Esophagus muscularis mucosa (tissue), 4 donors: ENCODE measurements around the gene CBLN1. TPM values are rescaled to one million over a fixed set of nuclear protein-coding genes. Genes with fewer than 3 reads are reported as not detected.

Source experiments
- DNase-seq: peaks from one replicate; pipeline ENCODE4 v3.0.0-alpha.2; 2017; ENCODE audit errors: extremely low spot score
- H3K27ac ChIP-seq, 4 donors: fragments of 200-600 bp; sonication (generic); replicated peaks in 1 of 4; 1 replicate in 3 of 4; 2 replicates in 1 of 4; pipeline ENCODE4 v1.5.1; 2016 to 2019; ENCODE audit warnings: mild to moderate bottlenecking in 1 of 4
- H3K27me3 ChIP-seq, 4 donors: fragments of 200-600 bp; sonication (generic); one replicate each; pipeline versions ENCODE4 v1.5.1 to v1.6.0; 2016 to 2019
- H3K36me3 ChIP-seq, 4 donors: fragments of 200-600 bp; sonication (generic); one replicate each; pipeline ENCODE4 v1.5.1; 2016 to 2019
- H3K4me1 ChIP-seq, 4 donors: fragments of 200-600 bp; sonication (generic); one replicate each; pipeline ENCODE4 v1.5.1; 2016 to 2019
- H3K4me3 ChIP-seq, 4 donors: fragments of 200-600 bp; sonication (generic); 1 replicate in 2 of 4; 2 replicates in 2 of 4; pipeline ENCODE4 v1.5.1; 2016 to 2019; ENCODE audit warnings: mild to moderate bottlenecking in 4 of 4, moderate library complexity in 1 of 4
- H3K9me3 ChIP-seq, 4 donors: fragments of 200-600 bp; sonication (generic); 1 replicate in 3 of 4; 2 replicates in 1 of 4; pipeline ENCODE4 v1.5.1; 2016 to 2019
- CTCF ChIP-seq, 3 experiments: fragments of 200-600 bp in 2 of 3; fragments of 450-650 bp in 1 of 3; sonication (generic) in 2 of 3; IDR thresholded peaks; one replicate each; pipeline ENCODE4 v1.5.1; 2017 to 2019; ENCODE audit warnings: antibody characterized with exemption in 3 of 3, mild to moderate bottlenecking in 2 of 3, moderate library complexity in 1 of 3
- EP300 ChIP-seq: sonication (generic); formaldehyde crosslinking; IDR thresholded peaks from one replicate; pipeline ENCODE4 v1.6.1; 2017; ENCODE audit warnings: antibody characterized with exemption
- POLR2A ChIP-seq: fragments of 450-650 bp; IDR thresholded peaks from one replicate; pipeline ENCODE4 v1.6.1; 2017; ENCODE audit warnings: antibody characterized with exemption, moderate library complexity, mild to moderate bottlenecking, low read depth
- POLR2AphosphoS5 ChIP-seq, 2 donors: sonication (generic); formaldehyde crosslinking; IDR thresholded peaks; one replicate each; pipeline ENCODE4 v1.6.1; 2017; ENCODE audit warnings: antibody characterized with exemption in 2 of 2
- WGBS: methylation state at CpG from one replicate; pipeline ENCODE4 v1.1.5; 2018; 5-methylcytosine and 5-hydroxymethylcytosine counted together
- intact Hi-C: fragments of 100-400 bp; cut with DNase I; formaldehyde crosslinking; loops from one replicate; pipeline ENCODE4 v1.15.1; 2023
- total RNA-seq, 4 donors: library from RNA; depleted of rRNA; stranded (reverse); fragments of >200 nt; gene quantifications; one replicate each; pipeline versions ENCODE4 v1.1.0 to v1.2.1, GENCODE V29; 2016

Gene CBLN1
- total RNA-seq, 4 donors from 2014 or later: 0.32 to 1.4 (median 0.83) TPM; not detected in 1

- DNase-seq: peak; percentile 79
- no peaks in the 10 kb centered on the region for H3K9me3 ChIP-seq
- 55% methylated on average over 8 of the region's 8 CpGs for WGBS
- H3K4me1 ChIP-seq: no peaks in the 10 kb centered on the region
- H3K36me3 ChIP-seq: no peaks in the 10 kb centered on the region
- no peak overlapping the region for H3K27ac ChIP-seq
- peaks cover 0 to 17% (median 0%) of the 10 kb centered on the region in 4 donors for H3K27me3 ChIP-seq
- TF ChIP-seq EP300 (no peak), POLR2A (no peak), POLR2AphosphoS5 (IDR thresholded peaks at IDR 0.05) (no peak), CTCF (IDR thresholded peaks at IDR 0.05) (no peak)
- H3K4me3 ChIP-seq: no peak overlapping the region
- intact Hi-C loops: no loop called here
Measured at GRCh38 chr16:49260956-49261530, 20.6 kb downstream of the CBLN1 start.

GRCh38 chr16:49260253-49260652 lies 21.4 kb downstream of the CBLN1 start:
- Histone ChIP-seq H3K36me3 (no peaks in the 10 kb centered on the region), H3K9me3 (no peaks in the 10 kb centered on the region), H3K4me1 (no peaks in the 10 kb centered on the region), H3K27ac (no peak overlapping the region), H3K27me3 (peaks cover 0 to 18% (median 0%) of the 10 kb centered on the region in 4 donors), H3K4me3 (no peak overlapping the region)
- TF ChIP-seq CTCF (IDR thresholded peaks at IDR 0.05) (no peak), POLR2A (no peak), POLR2AphosphoS5 (IDR thresholded peaks at IDR 0.05) (no peak), EP300 (no peak)
- intact Hi-C loops: no loop called here
- DNase-seq: peak; percentile 5
- 58% methylated on average over 3 of the region's 3 CpGs for WGBS

GRCh38 chr16:49259330-49259729 lies 22.3 kb downstream of the CBLN1 start:
- intact Hi-C loops: no loop called here
- Histone ChIP-seq H3K4me3 (no peak overlapping the region), H3K9me3 (no peaks in the 10 kb centered on the region), H3K27me3 (peaks cover 0 to 26% (median 0%) of the 10 kb centered on the region in 4 donors), H3K27ac (no peak overlapping the region), H3K4me1 (no peaks in the 10 kb centered on the region), H3K36me3 (no peaks in the 10 kb centered on the region)
- no peak for TF ChIP-seq CTCF (IDR thresholded peaks at IDR 0.05)
- no peak for TF ChIP-seq POLR2A
- no peak for TF ChIP-seq EP300
- no peak for TF ChIP-seq POLR2AphosphoS5 (IDR thresholded peaks at IDR 0.05)
- DNase-seq: no peak

GRCh38 chr16:49250689-49251088 lies 30.9 kb downstream of the CBLN1 start:
- TF ChIP-seq POLR2AphosphoS5 (IDR thresholded peaks at IDR 0.05) (no peak), POLR2A (no peak)
- no peak overlapping the region for H3K27ac ChIP-seq
- H3K4me3 ChIP-seq: no peak overlapping the region
- DNase-seq: peak; percentile 60
- no peaks in the 10 kb centered on the region for H3K4me1 ChIP-seq
- H3K27me3 ChIP-seq: peaks cover 0 to 27% (median 0%) of the 10 kb centered on the region in 4 donors
- no peaks in the 10 kb centered on the region for H3K9me3 ChIP-seq
- WGBS: 54% methylated on average over 1 of the region's 1 CpG
- H3K36me3 ChIP-seq: no peaks in the 10 kb centered on the region
- intact Hi-C loops: no loop called here

- Histone ChIP-seq H3K9me3 (no peaks in the 10 kb centered on the region), H3K36me3 (no peaks in the 10 kb centered on the region), H3K27ac (no peak overlapping the region), H3K4me3 (no peak overlapping the region), H3K4me1 (no peaks in the 10 kb centered on the region), H3K27me3 (peaks cover 0 to 13% (median 0%) of the 10 kb centered on the region in 4 donors)
- DNase-seq: no peak
- intact Hi-C loops: no loop called here
- 82% methylated on average over 1 of the region's 1 CpG for WGBS
- TF ChIP-seq POLR2AphosphoS5 (IDR thresholded peaks at IDR 0.05): no peak
- no peak for TF ChIP-seq EP300
- no peak for TF ChIP-seq POLR2A
- no peak for TF ChIP-seq CTCF (IDR thresholded peaks at IDR 0.05)
Measured at GRCh38 chr16:49248227-49248626, 33.4 kb downstream of the CBLN1 start.
